Right lobe of liver (tissue), 6 donors: ENCODE data around the gene DCBLD2. TPM values are rescaled to one million over a fixed set of nuclear protein-coding genes. Genes with fewer than 3 reads are reported as not detected.
"Not testable (repeated sequence)": the region's sequence is repeated elsewhere in the genome, so short reads cannot be mapped to it uniquely, and the experiment has no call there.

ENCODE experiments used
- ATAC-seq, 4 donors: fragments of 200-7000 bp; cut with Tn5 transposase; one replicate each; pipeline ENCODE4 v1.9.1; 2020; ENCODE audit warnings: mild to moderate bottlenecking in 4 of 4, moderate library complexity in 4 of 4
- DNase-seq, 3 donors: peaks; one replicate each; pipeline ENCODE4 v3.0.0-alpha.2; 2020
- H3K27ac ChIP-seq, 3 donors: fragments of 200-600 bp; one replicate each; pipeline ENCODE4 v1.8.0; 2022
- H3K27me3 ChIP-seq, 2 donors: fragments of 200-600 bp; one replicate each; pipeline ENCODE4 v1.8.0; 2022
- H3K36me3 ChIP-seq, 4 donors: fragments of 200-600 bp; sonication (generic) in 1 of 4; one replicate each; pipeline versions ENCODE4 v1.5.1 to v1.8.0; 2017 to 2022; ENCODE audit warnings: control low read depth in 1 of 4
- H3K4me1 ChIP-seq, 4 donors: fragments of 200-600 bp; sonication (generic) in 1 of 4; one replicate each; pipeline versions ENCODE4 v1.5.1 to v1.8.0; 2017 to 2022; ENCODE audit warnings: control low read depth in 1 of 4
- H3K4me3 ChIP-seq, 3 donors: fragments of 200-600 bp; one replicate each; pipeline ENCODE4 v1.8.0; 2022
- H3K9me3 ChIP-seq, 4 donors: fragments of 200-600 bp; sonication (generic) in 1 of 4; one replicate each; pipeline versions ENCODE4 v1.5.1 to v1.8.0; 2017 to 2022; ENCODE audit warnings: control low read depth in 1 of 4
- POLR2A ChIP-seq: fragments of 450-650 bp; IDR thresholded peaks from one replicate; pipeline ENCODE4 v1.6.1; 2017; ENCODE audit warnings: antibody characterized with exemption, mild to moderate bottlenecking
- WGBS: methylation state at CpG from one replicate; pipeline ENCODE4 v1.1.6; 2018; ENCODE audit warnings: low coverage, low lambda C conversion rate; ENCODE audit not compliant: insufficient coverage; ENCODE audit errors: missing lambda C conversion rate; 5-methylcytosine and 5-hydroxymethylcytosine counted together
- intact Hi-C, 2 donors: fragments of 100-400 bp; cut with DNase I; formaldehyde crosslinking; loops; one replicate each; pipeline versions ENCODE4 v1.11.2 to v1.14.1; 2022
- total RNA-seq, 6 experiments: library from RNA; depleted of rRNA in 2 of 6; stranded (reverse); fragments of >200 nt in 2 of 6; fragmentation: NEBNext Ultra II Directional in 3 of 6; extraction: Animal tissue kit (Norgen Biotek cat#: 25700) in 3 of 6; gene quantifications; one replicate each; pipeline versions ENCODE4 v1.1.0 to v1.2.4, GENCODE V29; 2016 to 2023
- TF ChIP-seq, protein P1 (sequence below), 4 donors: fragments of 200-600 bp in 3 of 4; fragments of 450-650 bp in 1 of 4; IDR thresholded peaks; one replicate each; pipeline versions ENCODE4 v1.5.1 to v1.8.0; 2016 to 2022; ENCODE audit warnings: antibody characterized with exemption in 4 of 4, mild to moderate bottlenecking in 2 of 4
- donor health status: DM: no; HTN: yes; CAD: no.
- donor health status: DM: no; HTN: no; CAD: no.
- donor health status: DM: no; HTN: no; CAD: no.
- donor health status: DM: no; HTN: yes; CAD: no.
- donor health status: DM: no; HTN: yes; CAD: no.

The DCBLD2 gene
- total RNA-seq, 6 experiments from 2014 or later = 8.1 to 11.3 (median 10.6) TPM

DNA sequence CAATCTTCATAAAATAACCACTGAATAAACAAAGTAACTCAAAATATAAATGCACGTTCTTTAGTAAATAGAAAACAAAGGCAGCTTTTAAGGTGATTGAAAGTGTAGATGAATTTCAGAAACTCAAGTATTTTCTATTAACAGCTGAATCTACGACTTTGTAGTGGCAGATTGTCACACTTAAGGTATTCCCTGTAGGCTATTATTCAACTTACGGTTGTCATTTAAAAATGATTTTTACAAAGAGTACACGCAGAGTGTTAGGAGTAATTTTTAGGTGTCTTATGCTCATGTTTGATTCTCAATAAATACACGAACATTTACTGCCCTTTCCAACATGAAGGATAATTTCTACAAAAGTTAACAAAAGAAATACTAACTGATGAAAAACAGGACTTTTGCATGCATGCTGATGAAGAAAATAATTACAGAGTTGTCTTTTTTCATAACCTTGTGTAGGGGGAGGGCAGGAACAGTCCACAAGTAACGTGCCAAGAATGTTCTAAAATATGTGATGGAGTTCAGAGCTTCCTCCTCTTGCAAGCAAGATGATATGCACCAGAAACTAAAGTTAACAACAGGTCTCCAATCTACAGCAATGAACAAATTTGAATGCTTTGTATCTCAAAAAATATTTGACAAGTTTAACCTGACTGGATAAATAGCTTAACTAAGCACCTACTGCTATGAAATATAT, 16.7 kb downstream of the DCBLD2 start:
- no peaks in the 10 kb centered on the region for H3K36me3 ChIP-seq
- ATAC-seq = no peak
- intact Hi-C loops = no loop called here
- H3K9me3 ChIP-seq = no peaks in the 10 kb centered on the region
- TF ChIP-seq POLR2A = no peak
- TF ChIP-seq, protein P1, sequence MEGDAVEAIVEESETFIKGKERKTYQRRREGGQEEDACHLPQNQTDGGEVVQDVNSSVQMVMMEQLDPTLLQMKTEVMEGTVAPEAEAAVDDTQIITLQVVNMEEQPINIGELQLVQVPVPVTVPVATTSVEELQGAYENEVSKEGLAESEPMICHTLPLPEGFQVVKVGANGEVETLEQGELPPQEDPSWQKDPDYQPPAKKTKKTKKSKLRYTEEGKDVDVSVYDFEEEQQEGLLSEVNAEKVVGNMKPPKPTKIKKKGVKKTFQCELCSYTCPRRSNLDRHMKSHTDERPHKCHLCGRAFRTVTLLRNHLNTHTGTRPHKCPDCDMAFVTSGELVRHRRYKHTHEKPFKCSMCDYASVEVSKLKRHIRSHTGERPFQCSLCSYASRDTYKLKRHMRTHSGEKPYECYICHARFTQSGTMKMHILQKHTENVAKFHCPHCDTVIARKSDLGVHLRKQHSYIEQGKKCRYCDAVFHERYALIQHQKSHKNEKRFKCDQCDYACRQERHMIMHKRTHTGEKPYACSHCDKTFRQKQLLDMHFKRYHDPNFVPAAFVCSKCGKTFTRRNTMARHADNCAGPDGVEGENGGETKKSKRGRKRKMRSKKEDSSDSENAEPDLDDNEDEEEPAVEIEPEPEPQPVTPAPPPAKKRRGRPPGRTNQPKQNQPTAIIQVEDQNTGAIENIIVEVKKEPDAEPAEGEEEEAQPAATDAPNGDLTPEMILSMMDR (IDR thresholded peaks at IDR 0.05) = no peak
- DNase-seq = no peak
- WGBS = 62% methylated on average over 6 of the region's 6 CpGs
- H3K4me1 ChIP-seq = no peaks in the 10 kb centered on the region
- no peak overlapping the region for H3K4me3 ChIP-seq
- no peak overlapping the region for H3K27ac ChIP-seq
- no peaks in the 10 kb centered on the region for H3K27me3 ChIP-seq

DNA sequence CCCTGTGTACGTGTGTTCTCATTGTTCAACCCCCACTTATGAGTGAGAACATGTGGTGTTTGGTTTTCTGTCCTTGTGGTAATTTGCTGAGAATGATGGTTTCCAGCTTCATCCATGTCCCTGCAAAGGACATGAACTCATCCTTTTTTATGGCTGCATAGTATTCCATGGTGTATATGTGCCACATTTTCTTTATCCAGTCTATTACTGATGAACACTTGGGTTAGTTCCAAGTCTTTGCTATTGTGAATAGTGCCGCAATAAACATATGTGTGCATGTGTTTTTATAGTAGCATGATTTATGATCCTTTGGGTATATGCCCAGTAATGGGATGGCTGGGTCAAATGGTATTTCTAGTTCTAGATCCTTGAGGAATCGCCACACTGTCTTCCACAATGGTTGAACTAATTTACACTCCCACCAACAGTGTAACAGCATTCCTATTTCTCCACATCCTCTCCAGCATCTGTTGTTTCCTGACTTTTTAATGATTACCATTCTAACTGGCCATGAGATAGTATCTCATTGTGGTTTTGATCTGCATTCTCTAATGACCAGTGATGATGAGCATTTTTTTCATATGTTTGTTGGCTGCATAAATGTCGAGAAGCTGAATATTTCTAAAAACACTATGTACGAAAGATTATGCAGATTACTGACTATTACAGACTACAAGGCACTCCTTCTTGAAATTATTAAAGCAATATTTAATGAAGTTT, 18.7 kb downstream of the DCBLD2 start:
- H3K9me3 ChIP-seq, H3K27ac ChIP-seq, ATAC-seq, DNase-seq, intact Hi-C loops, H3K36me3 ChIP-seq, H3K4me1 ChIP-seq, H3K4me3 ChIP-seq, H3K27me3 ChIP-seq: not testable (repeated sequence)
- 91% methylated on average over 5 of the region's 5 CpGs for WGBS

DNA sequence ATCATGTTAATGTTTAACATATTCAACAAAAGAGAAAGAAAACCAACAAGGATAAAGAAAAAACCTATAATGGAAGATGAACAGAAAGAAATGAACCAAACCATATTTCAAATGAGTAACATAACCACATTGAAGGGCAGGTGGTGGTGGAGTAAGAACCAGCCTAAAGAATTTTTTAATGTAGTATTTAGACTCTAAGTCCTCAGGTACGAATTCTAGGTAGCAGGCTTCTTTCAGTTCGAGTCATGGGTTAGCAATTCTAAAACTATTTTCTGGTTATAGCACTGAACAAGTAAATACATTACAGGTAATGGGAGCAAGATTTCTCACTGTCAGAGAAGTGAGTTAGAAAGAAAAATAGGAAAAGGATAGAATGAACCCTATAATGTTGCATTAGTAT, 24.4 kb downstream of the DCBLD2 start:
- H3K27ac ChIP-seq = no peak overlapping the region
- no peaks in the 10 kb centered on the region for H3K4me1 ChIP-seq
- H3K9me3 ChIP-seq = no peaks in the 10 kb centered on the region
- TF ChIP-seq, protein P1 (IDR thresholded peaks at IDR 0.05) = no peak
- TF ChIP-seq POLR2A = no peak
- intact Hi-C loops = no loop called here
- 56% methylated on average over 2 of the region's 2 CpGs for WGBS
- ATAC-seq (no peak), DNase-seq (no peak)
- no peaks in the 10 kb centered on the region for H3K36me3 ChIP-seq
- H3K4me3 ChIP-seq = no peak overlapping the region
- H3K27me3 ChIP-seq = no peaks in the 10 kb centered on the region

DNA sequence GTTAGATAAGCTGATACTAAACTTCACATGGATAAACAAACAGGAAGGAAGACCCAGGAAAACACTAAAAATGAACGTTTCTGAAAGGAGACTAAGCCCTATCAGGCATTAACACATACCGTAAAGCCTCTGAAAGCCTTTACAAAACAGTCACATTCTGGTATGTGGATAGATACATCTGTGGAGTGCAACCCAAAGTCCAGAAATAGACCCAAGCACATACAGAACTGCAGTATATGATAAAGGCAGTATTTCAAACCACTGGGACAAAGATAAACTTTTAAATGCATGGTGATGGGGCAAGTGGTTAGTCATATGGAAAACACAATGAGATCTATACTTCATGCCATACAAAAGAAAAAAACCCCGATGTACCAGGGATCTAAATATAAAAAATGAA, 26.0 kb downstream of the DCBLD2 start:
- no peak overlapping the region for H3K27ac ChIP-seq
- H3K4me3 ChIP-seq = no peak overlapping the region
- no peak for TF ChIP-seq POLR2A
- TF ChIP-seq, protein P1 (IDR thresholded peaks at IDR 0.05) = no peak
- intact Hi-C loops = no loop called here
- H3K4me1 ChIP-seq = no peaks in the 10 kb centered on the region
- ATAC-seq = no peak
- no peaks in the 10 kb centered on the region for H3K9me3 ChIP-seq
- no peak for DNase-seq
- H3K27me3 ChIP-seq = no peaks in the 10 kb centered on the region
- WGBS = 67% methylated on average over 3 of the region's 3 CpGs
- no peaks in the 10 kb centered on the region for H3K36me3 ChIP-seq

DNA sequence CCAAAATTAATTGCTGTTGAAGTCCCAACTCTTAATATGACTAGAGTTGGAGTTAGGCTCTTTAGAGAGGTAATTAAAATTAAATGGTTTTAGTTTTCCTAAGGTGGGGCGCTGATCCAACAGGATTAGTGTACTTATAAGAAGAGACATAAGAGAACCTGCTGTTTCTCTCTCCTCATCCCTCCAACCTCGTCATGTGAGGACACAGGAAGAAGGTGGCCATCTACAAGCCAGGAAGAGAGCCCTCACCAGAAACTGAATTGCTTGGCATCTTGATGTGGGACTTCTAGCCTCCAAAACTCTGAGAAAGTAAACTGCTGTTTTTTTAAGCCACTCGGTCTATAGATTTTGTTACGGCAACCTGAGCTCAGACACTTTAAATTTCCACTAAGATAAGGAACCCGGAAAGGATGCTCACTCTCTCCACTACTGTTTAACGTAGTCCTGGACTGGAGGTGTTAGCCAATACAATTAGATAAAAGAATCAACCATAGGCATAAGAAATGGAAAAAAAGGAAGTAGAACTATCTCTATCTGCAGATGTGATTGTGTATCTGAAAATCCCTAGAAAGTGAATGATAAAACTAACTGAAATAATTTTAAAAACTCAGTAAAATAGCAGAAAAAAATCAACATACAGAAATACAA, 26.8 kb downstream of the DCBLD2 start:
- TF ChIP-seq, protein P1 (IDR thresholded peaks at IDR 0.05) = no peak
- no peak for TF ChIP-seq POLR2A
- no peaks in the 10 kb centered on the region for H3K36me3 ChIP-seq
- H3K9me3 ChIP-seq = no peaks in the 10 kb centered on the region
- no peak overlapping the region for H3K4me3 ChIP-seq
- H3K27me3 ChIP-seq = no peaks in the 10 kb centered on the region
- H3K4me1 ChIP-seq = no peaks in the 10 kb centered on the region
- intact Hi-C loops = no loop called here
- no peak overlapping the region for H3K27ac ChIP-seq
- 89% methylated on average over 6 of the region's 6 CpGs for WGBS
- ATAC-seq = no peak
- no peak for DNase-seq
